Activated T-helper 1 cell treated with anti-CD3 and anti-CD28 coated beads, Interleukin-2, amount 50 U/mL, for 16 hours (primary cell): ENCODE measurements around the gene SLC1A6.
"Not testable (repeated sequence)": the region's sequence is repeated elsewhere in the genome, so short reads cannot be mapped to it uniquely, and the experiment has no call there.

ENCODE experiments used
- DNase-seq, 2 donors: peaks; one replicate each; pipeline ENCODE4 v3.0.0-alpha.2; 2020; ENCODE audit warnings: low read depth in 1 of 2, low spot score in 1 of 2

The SLC1A6 gene

DNA sequence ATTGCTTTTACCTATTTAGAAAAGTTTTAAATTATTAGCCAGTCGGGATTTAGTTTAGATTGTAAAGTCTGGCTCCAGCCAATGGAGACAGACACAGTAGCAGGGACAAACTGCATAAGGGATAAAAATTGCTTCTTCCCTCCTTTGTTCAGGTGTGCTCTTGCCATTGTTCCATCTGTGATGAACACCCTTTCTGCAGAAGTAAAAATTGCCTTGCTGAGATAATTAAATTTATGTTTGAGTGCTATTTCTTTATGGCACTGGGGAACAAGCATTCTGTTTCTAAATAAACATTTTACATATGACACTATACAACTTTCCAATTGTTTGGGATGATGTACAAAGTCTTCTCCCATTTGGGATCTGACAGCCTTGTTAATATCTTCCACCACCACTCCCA, 20.4 kb downstream of the SLC1A6 start:
- no peak for DNase-seq

DNA sequence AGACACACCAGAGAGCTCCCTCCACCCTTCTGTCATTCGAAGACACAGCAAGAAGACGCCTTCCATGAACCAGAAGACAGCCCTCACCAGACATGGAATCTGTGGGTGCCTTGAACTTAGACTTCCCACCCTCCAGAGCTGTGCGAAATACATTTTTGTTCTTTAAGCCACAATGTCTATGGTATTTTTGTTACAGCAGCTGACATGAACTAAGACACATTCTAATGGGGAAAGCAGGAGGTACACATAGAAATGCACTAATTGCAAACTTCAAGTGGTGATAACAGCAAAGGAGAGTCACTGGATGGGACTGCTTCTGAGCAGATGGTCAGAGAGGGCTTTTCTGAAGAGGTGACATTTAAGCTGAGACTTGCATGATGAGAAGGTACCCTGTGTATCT, 22.2 kb downstream of the SLC1A6 start:
- no peak for DNase-seq

DNA sequence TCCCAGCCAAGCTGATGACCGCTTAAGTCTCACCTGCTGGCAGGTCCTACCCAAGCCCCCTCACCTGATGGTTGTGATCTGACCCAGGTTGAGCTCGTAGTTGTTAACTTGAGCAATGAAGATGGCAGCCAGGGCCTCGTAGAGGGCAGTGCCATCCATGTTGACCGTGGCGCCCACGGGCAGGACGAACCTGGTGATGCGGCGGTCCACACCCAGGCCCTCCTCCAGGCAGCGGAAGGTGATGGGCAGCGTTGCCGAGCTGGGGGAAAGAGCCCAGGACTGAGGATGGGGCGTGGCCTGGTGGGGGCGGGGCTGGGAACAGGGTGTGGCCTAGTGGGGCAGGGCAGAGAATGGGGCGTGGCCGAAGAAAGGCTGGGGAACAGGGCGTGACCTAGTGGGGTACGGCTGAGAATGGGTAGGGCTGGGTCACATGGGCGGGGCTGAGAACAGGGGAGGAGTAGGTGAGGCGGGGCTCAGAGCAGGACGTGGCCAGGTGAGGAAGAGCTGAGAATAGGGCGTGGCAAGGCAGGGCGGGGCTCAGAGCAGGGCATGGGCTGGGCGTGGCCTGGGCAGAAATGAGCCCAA, 25.5 kb downstream of the SLC1A6 start:
- DNase-seq = no peak

DNA sequence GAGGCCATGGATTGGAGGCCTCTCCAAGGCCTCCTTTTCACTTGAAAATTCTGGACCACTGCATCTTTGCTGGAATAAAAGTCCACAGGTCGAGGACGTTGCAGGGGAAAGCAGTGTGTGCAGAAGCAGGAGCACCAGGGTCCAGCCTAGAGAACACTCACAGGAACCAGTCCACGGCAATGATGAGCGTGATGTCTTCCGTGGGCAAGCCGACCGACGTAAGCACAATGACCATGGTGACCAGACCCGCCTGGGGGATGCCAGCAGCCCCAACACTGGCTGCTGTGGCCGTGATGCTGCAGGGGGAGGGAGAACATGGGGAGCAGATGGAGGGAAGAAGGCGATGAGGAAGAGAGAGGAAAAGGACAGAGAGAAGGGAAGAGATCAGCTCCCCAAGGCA, 26.9 kb downstream of the SLC1A6 start:
- no peak for DNase-seq

DNA sequence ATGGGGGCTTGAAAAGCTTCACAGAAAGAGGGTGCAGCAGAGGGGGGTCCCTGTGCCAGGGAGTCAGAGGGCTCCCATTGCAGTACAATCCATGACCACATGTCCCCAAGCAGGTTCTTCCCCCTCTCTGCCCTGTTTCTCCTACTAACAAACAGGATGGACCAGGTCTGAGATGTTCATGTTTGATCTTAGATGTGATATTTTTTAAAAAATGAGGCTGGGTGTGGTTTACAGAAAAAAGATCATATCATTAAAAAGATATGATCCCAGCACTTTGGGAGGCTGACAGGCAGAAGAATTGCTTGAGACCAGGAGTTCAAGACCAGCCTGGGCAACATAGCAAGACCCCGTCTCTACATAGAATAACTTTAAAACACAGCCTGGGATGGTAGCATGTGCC, 29.2 kb downstream of the SLC1A6 start:
- no peak for DNase-seq

DNA sequence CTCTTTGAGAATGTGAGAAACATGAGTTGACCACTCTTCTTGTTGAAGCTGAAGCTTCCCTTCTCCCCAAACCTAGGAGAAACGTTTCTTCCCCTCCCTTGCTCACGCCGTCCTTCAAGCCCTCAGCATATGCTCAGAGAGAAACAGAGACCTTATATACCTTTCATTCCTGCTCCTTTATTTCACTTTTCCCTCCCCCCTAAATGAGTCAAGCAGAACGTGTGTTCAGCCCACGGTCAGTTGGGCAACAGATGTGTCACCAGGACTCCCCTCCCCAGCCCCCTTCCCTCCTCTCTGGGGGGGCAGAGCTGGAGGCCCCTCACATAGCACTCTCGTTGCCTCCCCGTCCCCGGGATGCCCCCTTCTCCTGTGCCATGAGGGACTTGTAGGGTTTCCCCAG, 29.8 kb downstream of the SLC1A6 start:
- no peak for DNase-seq

DNA sequence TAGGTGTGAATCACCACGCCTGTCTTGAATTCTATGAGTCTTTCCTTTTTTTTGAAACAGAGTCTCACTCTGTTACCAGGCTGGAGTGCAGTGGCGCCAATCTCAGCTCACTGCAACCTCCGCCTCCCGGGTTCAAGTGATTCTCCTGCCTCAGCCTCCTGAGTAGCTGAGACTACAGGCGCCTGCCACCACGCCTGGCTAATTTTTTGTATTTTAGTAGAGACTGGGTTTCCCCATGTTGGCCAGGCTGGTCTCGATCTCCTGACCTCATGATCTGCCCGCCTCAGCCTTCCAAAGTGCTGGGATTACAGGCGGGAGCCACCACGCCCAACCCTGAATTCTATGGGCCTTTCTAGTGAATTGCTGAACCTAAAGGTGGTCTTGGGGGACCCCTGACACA, 30.3 kb downstream of the SLC1A6 start:
- DNase-seq = not testable (repeated sequence)

DNA sequence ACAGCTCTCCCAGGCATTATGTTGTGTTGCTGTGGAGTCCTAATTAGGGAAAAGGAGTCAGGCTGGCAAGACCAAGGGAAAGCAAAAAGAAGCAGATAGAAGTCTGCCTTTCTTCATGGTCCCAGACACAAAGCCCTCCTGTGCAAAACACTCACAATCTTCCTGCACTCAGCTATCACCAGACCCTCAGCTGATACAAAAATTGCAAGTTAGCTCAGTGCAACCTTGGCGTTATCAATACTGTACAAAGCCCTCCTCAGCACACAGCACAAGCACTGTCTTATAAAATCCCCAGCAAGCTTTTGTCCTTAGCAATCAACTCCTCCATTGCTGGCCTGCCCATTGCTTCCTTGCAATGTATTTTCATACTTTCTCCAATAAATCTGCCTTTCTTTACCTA, 35.2 kb downstream of the SLC1A6 start:
- DNase-seq = no peak

DNA sequence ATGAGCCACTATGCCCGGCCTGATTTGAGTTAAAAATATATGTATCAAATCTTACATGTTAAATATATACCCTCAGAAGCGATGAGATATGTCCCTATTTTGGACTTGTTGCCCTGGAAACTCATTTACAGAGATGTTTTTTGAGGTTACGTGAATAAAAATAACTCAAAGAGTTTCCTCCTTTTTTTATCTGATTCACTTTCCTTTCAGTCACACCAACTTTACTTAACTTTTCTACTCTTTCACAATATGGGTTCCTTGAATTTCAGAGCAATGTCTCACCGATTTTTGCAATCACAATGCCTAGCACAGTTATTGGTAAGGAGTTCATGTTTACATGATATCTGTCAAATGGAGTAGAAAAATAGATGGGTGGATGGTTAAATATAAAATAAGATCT, 36.1 kb downstream of the SLC1A6 start:
- no peak for DNase-seq

DNA sequence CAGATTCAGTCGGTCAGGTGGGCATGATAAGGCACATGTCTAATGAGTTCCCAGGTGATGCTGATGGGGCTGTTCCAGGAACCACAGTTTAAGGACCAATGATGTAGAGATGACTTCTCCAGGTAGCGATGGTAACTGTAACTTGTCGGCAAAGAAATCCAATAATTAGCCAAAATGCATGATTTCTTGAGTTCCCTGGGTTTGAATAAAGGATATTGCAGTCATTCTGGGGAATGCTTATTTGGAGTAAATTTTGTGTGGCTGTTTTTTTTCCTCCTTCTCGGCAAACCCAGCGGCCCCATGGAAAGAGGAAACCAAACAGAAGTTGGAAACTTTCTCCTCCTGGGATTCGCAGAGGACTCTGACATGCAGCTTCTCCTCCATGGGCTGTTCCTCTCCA, 38.5 kb downstream of the SLC1A6 start, which contains the start of gene OR7C2:
TSS of gene OR7C2 (plus strand) at position 301 of the 400 bp plus-strand sequence. CDS start at position 301, 0 bp downstream.
- no peak for DNase-seq

DNA sequence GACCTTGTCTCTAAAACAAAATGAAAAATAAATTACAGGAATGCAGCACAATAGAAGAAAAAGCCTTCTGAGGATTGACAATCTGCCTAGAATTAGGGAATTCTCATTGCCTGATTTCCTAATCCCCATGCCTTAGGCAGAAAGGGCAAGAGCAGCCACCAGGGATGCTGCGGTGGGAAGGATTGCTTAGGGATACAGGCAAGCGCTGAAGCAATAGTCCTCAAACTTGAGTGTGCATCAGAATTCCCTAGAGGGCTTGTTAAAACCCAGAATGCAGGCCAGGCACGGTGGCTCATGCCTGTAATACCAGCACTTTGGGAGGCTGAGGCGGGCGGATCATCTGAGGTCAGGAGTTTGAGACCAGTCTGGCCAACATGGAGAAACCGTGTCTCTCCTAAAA, 39.4 kb downstream of the SLC1A6 start:
- no peak for DNase-seq

DNA sequence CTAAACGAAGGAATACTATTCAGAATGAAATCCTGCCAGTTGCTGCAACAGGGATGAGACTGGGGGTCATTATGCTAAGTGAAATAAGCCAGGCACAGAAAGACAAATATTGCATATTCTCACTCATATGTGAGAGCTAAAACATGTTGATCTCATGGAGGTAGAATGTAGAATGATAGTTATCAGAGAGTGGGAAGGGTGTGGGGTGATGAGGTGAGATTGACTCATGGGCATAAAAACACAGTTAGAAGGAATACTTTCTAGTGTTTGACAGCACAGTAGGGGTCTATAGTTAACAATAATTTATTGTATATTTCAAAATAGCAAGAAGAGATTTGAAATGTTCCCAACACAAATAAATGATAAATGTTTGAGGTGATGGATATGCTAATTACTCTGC, 46.2 kb downstream of the SLC1A6 start:
- DNase-seq = no peak

DNA sequence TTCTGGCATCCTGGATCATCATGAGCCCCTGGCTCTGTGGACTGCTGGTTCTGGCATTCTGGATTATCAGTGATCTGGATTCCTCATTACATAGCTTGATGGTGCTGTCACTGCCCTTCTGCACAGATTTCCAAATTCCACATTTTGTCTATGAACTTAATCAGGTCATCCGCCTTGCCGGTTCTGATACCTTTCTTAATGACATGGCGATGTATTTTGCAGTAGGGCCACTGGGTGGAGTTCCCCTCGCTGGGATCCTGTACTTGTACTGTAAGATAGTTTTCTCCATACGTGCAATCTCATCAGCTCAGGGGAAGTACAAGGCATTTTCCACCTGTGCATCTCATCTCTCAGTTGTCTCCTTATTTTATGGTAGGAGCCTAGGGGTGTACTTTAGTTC, 62.8 kb downstream of the SLC1A6 start:
- DNase-seq = no peak

DNA sequence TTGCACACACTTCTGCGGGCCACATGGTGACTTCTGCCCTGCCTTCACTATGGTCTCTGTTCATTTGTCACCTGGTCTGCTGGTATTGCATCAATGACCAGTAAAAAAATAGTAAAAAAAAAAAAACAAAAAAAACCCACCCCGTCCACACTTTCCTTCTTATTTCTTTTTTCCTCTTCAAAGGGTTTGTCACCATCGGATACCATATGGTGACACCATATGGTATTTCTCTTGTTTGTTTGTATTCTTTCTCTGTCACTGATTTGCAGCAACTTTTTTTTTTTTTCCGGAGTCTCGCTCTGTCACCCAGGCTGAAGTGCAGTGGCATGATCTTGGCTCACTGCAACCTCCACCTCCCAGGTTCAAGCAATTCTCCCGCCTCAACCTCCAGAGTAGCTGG, 64.5 kb downstream of the SLC1A6 start:
- no peak for DNase-seq

DNA sequence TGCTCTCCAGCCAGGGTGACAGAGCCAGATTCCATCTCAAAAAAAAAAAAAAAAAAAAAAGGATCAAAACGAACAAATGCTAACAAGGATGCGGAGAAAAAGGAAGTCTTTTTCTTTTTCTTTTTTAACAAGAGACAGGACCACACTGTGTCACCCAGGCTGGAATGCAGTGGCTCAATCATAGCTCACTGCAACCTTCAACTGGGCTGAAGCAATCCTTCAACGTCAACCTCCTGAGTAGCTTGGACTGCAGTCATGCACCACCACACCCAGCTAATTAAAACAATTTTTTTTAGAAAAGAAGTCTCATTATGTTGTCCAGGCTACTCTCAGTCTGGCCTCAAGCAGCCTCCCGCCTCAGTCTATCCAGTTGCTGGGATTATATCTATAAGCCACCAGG, 73.0 kb downstream of the SLC1A6 start:
- DNase-seq = no peak

DNA sequence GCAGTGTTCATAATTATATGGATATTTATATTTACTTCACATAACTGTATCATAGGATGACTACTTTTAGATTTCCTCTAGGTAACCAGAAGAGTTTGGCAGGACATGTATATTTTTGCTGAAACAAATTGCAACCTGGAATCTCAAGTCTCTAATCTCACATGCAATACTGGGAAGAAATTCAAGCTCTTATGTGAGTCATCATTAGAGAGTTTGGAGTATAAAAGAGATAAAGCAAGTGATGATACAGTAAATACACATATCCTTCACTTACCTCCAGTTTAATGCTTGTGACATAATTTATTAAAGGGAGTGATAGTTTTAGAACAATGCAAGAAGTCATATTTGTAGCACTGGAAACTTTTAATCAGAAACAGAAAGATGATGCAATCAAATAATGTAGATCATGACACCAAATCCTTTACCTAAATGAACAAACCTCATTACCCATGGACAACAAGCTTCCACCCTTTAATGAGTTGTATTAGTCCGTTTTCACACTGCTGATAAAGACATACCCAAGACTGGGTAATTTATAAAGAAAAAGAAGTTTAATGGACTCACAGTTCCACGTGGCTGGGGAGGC, 77.9 kb downstream of the SLC1A6 start:
- no peak for DNase-seq
